GM21526 (cell line): Measurements from ENCODE around the gene CACTIN.
"Not testable (repeated sequence)": the region's sequence is repeated elsewhere in the genome, so short reads cannot be mapped to it uniquely, and the experiment has no call there.

ENCODE experiments used
- ATAC-seq: cut with Tn5 transposase; IDR thresholded peaks from one replicate; pipeline ENCODE4 v1.9.1; 2021; ENCODE audit warnings: moderate library complexity; ENCODE audit not compliant: unreplicated experiment, low FRiP score

Gene CACTIN

GRCh38 chr19:3575949-3576673, 50.5 kb downstream of the CACTIN start:
- no peak for ATAC-seq

DNA sequence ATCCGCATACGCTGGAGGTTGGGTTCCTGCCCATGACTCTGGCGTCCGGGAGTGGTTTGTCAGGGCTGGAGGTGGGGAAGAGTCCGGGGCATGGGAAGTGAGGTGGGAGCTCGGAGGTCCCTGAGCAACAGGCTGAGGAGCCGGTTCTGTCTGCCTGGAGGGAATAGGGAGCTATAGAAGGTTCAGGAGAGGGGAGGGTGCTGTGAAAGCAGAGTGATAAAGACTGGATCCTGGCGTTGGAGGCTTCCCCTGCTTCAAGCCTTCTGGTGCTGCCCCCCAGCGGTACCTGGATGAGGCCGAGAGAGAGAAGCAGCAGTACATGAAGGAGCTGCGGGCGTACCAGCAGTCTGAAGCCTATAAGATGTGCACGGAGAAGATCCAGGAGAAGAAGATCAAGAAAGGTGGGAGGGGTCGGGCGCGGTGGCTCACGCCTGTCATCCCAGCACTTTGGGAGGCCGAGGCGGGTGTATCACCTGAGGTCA, 51.3 kb downstream of the CACTIN start:
- ATAC-seq = no peak

DNA sequence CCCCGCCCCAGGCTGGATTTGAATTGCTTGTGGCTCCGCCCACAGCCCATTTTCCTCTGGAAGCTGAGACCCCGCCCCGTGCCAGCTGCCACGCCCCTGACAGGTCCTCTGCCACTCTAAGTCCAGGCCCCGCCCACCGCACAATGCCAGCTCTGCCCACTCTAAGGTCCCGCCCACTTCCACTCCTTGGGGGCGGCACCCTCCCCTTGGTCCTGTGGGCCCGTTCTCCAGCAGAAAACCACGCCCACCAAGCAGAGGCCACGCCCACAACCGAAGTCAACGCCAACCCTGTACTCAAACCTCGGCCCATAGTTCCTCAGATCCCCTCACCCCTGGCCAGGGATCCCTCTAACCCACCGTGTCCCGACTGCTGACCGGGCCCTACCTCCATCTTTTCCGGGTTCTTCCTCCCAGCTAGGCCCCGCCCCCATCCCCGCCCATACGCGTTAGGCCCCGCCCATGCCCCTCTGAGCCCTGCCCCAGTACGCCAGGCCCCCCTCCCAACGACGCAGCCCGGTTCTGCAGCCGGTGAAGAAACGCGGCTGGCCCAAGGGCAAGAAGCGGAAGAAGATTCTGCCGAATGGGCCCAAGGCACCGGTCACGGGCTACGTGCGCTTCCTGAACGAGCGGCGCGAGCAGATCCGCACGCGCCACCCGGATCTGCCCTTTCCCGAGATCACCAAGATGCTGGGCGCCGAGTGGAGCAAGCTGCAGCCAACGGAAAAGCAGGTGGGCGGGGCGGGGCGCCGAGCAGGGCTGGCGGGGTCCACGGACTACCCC, 52.5 kb downstream of the CACTIN start:
- no peak for ATAC-seq

GRCh38 chr19:3573162-3573857, 53.3 kb downstream of the CACTIN start:
- peak; percentile 12 for ATAC-seq

DNA sequence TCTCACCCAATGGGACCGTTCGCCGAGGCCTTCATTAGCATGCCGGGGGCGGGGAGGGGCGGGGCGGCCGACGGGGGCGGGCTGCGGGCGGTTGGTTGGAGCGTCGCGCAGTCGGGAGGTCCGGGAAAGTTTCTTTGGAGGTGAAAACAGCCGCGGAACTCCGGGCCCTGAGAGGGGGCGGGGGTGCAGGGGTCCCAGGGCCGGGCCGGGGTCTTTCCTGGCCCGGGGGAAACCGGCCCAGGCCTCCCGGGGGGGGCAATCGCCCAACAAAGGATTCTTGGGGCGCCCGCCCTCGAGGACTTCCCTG, 53.8 kb downstream of the CACTIN start, which contains the start of gene HMG20B:
Gene HMG20B, plus strand, starts transcription at position 90 of the 307 bp plus-strand sequence. CDS start 366 bp downstream, outside the sequence.
- ATAC-seq = no peak

DNA sequence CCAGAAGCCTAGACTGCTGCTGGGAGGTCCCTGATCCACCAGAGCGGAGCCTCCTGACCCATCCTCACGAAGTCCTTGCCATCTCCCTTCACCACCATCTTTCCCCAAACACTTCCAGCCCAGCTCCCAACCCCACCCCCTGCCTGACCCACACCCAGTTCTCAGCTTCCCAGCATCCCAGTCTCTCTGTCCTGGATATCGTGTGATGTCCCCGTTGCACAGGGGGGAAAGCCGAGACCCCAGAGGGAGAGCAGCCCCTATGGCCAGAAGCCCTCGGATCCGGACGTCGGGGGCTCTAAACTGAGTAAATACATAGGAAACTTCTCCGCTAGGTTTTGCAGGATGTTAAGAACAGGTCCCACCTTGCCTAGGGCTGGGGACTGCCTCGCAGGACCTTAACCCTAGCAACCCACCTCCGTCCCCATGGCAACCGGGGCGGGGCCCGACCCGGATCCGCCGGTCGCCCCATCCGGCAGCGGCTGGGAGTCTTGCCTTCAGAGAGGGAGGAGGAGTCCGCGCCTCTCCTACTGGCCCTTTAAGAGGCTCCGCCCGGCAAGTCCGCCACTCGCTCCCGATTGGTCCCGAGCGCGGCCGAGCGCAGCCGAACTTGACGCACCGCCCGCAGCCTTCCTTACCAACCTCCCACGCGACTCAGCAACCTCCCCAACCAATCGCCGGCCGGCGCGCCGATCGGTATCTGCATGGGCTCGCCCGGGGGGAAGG, 54.3 kb downstream of the CACTIN start:
- peak; percentile 82 for ATAC-seq

DNA sequence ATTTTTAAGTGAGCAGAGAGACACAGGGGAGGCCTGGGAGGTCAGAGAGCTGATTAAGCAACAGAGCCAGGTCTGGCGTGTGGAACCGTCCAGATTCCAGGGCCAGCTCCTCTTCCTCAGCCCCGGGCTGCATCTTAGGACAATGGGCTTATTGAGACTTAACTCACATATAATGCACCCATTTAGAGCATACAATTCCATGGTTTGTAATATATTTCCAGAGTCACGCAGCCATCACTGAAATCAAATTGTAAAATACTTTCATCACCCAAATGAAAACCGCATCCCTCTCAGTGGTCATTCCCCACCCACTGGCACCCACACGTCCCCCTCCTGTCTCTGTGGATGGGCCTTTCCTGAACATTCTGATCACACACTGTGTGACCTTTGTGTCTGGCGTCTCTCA, 56.0 kb downstream of the CACTIN start:
- no peak for ATAC-seq

DNA sequence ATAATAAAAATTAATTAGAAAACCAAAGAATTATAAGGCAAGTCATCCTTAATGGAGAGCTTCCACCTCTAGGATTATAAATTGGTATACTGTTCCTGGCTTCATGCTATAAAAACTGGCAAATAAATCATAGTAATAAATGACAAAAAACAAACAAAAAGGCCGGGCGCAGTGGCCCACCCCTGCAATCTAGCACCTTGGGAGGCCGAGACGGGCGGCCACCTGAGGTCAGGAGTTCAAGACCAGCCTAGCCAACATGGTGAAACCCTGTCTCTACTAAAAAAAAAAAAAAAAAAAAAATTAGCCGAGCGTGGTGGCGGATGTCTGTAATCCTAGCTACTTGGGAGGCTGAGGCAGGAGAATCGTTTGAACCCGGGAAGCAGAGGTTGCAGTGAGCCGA, 56.5 kb downstream of the CACTIN start:
- not testable (repeated sequence) for ATAC-seq

- no peak for ATAC-seq
Observed at GRCh38 chr19:3565139-3565538, 61.5 kb downstream of the CACTIN start.

DNA sequence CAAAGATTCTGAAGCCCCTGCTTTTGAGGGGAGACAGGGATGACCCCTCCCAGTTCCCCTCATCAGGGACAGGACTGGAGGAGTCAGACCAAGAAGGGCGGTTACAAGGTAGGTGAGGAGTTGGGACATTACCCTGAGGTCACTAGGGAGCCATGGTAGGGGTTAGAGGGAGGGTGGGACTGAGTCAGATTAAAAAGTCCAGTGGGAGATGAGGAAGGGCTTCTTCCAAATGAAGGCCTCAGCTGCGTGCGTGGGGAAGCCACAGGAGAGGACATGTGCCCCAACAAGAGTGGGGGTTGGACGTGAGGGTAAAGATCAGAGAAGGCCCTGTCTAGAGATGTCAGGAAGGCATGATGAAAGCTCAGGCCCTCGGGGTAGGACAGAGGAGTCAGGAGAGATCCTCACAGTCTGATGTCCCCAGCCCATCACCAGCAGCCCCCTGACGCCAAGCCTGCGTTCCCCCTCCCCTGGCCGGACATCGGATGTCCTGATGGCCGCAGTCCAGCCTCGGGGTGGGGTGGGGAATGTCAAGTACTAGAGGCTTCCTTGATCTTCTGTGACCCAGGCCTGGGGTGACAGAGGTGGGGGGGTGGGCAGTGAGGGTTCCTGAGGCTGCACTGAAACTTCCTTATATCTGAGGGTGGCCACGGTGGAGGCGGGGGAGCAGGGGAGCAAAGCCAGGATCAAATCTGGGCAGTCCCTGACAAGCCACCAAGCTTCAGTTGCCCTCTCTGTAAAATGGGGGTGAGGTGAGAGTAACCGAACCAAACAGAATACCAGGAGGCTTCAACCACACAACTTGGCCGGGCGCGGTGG, 62.7 kb downstream of the CACTIN start:
- no peak for ATAC-seq
